Measurements from ENCODE around the gene METTL16. TPM values are rescaled to one million over a fixed set of nuclear protein-coding genes. Genes with fewer than 3 reads are reported as not detected.

Gene METTL16
- total RNA-seq, 1 donor from 2014 or later = 26.1 TPM

DNA sequence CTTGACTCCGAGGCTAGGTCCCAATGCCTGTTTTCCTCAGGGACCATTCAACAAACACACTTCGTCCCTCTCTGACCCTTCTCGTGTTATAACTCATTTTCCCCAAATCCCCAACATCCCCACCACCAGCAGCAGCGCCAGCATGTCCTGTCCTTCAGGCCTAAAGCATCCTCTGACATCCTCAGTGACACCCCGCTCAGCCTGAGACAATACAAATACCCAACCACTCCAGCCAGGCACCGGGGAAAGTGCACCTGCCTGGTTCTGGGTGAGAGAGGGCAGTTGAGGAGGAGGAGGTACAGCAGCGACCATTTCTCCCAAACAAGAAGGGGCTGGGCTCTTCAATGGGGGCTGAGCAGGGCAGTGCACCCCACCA lies 115.5 kb downstream of the METTL16 start:
- no peak for DNase-seq (ENCODE audit: low spot score)

GRCh38 chr17:2395258-2396181 lies 116.2 kb downstream of the METTL16 start:
- no peak for DNase-seq (ENCODE audit: low spot score)

GRCh38 chr17:2394775-2395201 lies 116.9 kb downstream of the METTL16 start:
- no peak for DNase-seq (ENCODE audit: low spot score)

GRCh38 chr17:2393954-2394749 lies 117.5 kb downstream of the METTL16 start:
- no peak for DNase-seq (ENCODE audit: low spot score)

DNA sequence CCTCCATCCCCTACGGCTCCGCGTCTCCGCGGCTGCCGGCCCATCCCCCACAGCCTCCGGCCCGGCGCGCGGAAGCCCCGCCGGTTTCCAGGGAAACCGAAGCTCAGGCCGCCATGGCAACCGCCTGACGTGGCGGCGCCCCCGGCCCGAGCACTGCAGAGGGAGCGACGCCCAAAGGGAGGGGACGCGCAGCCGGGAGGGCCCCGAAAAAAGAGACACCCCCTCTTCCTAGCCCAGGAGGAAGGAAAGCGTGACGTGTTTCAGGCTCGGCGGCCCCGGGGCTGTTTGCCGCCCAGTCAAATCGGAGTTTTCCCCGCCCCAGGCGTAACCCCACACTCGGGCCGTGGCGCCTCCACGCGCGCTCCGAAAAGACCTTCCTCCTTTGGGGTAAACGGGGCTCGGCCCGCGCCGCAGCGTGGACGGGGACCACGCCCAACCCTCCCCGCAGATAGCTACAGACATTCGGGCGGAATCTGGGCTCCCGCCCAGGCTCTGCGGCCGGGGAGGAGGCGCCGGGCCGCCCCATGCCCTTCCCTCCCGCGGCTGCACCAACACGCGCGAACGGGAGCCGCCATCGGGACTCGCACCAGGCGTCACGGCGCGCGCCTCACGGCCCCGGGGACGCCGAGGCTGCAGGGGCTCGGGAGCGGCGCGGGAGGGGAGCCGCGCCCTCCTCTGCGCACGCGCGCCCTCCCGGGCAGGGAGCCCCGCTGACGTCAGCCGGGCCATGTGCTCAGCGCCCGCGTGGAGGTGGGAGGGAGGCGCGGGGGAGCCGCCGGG lies 118.3 kb downstream of the METTL16 start:
- peak; percentile 90 for DNase-seq (ENCODE audit: low spot score)

DNA sequence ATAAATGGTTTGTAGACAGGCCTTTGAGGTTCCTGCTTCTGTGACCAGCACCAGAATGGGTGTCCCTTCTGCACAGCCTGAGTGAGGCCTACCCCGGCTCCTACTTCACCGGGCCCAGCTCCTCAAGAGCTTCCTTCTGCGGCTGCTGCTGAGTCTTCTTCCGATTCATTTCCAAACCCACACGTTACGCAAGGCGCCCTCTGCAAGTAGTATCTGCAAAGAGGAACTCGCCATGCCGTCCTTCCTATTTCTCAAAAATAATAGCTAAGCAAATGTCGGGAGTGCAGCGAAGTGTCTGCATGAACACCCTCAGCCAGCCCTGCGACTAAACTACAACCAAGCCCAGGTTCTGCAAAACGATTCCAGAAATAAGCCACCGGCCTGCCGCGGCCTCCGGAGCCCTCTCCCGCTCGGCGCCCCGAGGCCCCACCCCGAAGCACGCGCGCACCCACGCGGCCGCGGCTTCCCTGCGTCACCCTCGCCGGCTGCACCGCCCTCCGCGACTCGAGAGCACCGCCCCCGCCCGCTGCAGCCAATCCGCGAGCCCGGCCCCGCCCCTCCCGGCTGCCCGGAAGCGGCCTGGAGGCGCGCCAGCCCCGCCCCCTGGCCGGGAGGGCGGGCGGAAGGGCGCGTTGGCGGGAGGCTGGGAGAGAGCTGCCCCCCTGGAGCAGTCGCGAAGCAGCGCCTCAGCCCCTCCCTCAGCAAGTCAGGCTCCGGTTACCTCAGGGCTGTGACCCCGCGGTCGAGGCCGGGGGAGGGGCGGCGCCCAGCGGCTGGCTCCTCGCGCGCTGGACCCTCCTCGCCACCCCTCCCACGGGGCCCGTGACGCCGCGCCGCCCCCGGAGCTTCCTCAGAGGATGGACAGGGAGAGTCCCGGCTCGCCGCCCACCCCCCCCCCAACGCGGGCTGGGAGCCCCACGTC lies 119.2 kb downstream of the METTL16 start:
- peak; percentile 96 for DNase-seq (ENCODE audit: low spot score)

DNA sequence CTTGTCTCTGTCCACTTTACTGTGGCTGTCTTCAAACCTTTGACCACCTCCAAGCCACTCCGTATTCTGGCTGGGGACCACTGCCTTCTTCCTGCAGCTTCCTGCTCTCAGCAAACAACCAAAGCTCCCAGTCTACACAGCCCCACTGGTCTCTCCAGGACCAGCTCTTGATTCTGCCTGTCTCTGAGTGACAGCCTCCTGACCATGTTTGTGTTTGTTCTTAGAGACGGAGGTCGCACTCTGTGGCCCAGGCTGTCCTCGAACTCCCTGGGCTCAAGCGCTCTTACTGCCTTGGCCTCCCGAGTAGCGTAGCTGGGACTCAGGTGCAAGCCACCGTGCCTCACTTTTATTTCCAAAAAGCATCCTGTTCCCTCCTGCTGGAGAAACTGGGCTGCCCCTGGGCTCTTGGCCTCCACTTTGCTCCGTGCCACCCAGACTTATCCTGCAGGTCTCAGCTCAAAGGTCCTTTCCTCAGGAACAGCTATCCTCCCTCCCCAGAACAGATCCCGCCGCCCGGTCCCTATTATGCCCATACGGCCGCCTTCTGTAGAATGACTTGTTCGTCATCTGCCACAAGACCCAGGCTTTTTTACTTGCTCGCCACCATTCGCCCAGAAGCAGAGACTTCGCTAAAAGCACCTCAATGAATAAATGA lies 120.0 kb downstream of the METTL16 start:
- DNase-seq (ENCODE audit: low spot score) = no peak

- DNase-seq (ENCODE audit: low spot score) = no peak
Measured at GRCh38 chr17:2390199-2390836, 121.4 kb downstream of the METTL16 start.

GRCh38 chr17:2388683-2389055 lies 123.0 kb downstream of the METTL16 start:
- no peak for DNase-seq (ENCODE audit: low spot score)

GRCh38 chr17:2388020-2388682 lies 123.5 kb downstream of the METTL16 start:
- DNase-seq (ENCODE audit: low spot score) = no peak

- DNase-seq (ENCODE audit: low spot score) = no peak
Measured at GRCh38 chr17:2387086-2388019, 124.3 kb downstream of the METTL16 start.

DNA sequence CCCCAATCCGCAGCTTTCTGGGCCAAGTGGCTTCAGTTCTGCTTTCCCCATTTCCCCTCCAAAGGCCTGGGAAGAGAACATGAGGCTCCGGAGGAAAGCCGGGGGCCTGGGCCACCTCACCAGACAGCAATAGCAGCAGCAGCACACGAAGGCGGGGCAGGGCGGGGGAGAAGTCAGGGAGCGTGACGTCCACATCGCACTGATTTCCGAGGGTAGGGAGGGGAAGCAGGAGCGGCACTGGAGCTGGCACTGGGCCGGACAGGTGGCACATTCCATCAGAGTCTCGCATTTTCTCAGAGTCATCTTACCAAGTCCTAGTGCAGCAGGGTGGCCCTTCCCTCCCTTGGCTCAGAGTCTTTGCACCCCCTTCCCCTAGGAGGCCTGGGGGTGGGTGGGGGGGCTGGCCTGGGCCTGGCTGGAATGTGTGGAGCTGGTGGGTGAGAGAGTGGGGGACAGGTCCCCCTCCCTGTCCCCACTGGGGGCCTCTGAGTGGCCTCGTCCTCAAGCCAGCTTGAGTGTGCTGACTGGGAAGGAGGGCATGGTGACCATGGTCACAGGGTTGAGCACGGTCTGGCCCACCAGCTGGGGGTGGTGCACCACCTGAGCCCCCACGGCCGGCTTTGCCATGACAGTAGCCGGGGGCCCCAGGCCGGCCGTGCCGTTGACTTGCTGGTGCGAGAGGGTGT lies 125.1 kb downstream of the METTL16 start:
- peak; percentile 50 for DNase-seq (ENCODE audit: low spot score)

DNA sequence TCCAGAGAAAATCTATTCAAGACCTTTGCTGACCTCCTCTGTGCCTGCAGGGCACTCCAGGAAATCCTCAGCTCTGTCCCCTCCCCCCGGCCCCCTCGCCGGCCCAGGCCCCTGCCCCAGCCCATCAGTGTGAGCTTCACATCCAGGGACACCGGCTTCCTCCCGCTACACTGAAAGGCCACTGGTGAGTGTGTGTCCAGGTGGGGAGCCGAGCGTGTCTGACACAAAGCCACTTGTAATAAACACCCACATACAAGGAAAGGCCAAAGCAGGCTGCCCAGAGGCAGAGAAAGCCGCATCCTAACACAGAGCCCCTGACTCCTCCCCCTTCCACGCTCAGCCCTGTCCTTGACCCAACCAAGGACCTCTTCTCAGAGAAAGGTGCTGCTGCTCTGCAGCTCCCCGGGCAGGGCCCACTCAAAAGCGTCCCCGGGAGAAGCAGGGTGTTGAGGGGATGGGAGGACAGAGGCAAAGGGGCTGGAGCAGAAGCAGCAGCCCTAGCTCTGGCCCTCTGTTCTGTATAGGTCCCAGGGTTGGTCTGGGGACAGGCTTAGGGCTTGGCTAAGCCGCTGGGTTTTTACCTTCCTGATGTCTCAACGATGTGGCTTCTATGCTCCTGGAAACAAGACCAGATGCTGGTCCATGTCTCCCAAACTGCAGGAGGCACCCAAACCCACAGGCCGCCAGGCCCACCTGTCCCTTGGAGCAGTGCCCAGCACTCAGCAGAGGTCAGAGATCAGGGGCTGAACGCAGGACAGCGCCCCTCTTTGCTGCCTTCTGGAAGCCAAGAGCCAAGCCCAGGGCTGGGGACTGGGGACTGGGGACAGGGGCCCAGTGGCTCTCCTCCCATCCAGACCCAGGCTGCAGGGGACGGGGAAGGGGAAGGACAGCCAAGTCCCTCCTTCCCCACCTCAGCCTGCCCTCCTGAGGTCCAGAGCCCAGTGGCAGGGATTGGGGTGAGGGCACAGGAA lies 126.2 kb downstream of the METTL16 start:
- no peak for DNase-seq (ENCODE audit: low spot score)

DNA sequence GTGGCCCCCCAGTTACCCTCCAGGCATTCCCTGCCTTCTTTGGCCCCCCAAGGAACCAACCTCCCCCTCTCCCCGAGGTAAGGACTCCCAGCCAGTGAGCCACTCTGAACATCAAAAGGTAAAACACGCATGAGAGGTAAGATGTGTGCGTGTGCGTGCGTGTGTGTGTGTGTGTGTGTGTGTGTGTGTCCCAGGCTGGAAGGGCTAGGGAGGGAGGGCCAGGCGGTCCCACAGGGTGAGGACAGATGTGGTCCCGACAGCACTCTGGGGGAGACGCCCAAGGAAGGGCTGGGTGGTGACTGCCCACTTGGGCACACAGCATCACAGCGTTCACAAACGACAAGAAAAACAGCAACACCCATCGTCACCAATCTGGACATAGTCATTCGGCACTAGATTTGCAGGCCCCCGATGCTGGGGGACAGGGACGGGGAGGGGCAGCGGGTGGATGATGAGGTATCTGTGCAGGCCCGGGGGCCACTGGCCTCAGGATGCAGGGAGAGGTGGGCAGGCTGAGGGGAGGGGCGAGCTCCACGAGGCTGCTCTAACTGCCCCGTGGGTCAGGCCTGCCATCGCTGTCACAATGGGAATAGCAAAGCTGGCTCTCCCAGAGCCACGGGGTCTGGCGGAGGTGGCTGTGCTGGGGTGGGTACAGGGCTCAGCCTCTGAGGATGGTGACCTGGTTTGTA lies 127.1 kb downstream of the METTL16 start:
- DNase-seq (ENCODE audit: low spot score) = no peak

DNA sequence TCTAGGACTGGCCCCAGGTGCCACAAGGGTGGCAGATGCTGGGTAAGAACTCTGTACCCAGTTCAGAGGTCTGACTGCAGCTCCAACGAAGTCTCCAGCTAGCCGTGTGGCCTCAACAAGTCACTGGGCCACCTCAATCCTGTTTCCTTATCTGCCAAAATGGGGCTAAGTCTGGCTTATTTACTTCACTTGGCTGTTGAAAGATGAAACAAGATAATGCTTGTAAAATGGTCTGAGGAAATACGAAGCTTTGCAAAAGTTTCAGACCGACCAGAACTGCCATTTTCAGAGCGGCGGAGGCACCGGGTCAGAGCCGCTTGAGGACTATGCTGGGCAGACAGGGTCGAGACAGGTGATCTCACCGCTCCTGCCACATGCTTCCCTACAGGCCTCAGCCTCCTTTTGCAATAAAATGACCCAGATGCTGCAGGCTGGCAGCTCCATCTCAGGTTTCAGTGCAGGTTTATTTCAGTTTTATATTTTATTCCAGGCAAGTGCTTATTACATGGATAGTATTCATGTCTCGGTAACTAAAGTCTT lies 128.0 kb downstream of the METTL16 start:
- no peak for DNase-seq (ENCODE audit: low spot score)
